DND-41 (cell line): Measurements from ENCODE around the gene MSI2.

Experiments
- EZH2 ChIP-seq: IDR thresholded peaks from 3 replicates; pipeline ENCODE4 v1.6.1; 2012; ENCODE audit warnings: borderline replicate concordance, low read depth, mild to moderate bottlenecking, moderate library complexity, low read length, inconsistent platforms; ENCODE audit not compliant: severe bottlenecking
- TF ChIP-seq, protein P1 (sequence below): IDR thresholded peaks from 2 replicates; pipeline ENCODE4 v1.5.1; 2012; ENCODE audit warnings: borderline replicate concordance, low read length, moderate library complexity, mild to moderate bottlenecking; ENCODE audit not compliant: poor library complexity, severe bottlenecking; ENCODE audit errors: extremely low read depth

DNA sequence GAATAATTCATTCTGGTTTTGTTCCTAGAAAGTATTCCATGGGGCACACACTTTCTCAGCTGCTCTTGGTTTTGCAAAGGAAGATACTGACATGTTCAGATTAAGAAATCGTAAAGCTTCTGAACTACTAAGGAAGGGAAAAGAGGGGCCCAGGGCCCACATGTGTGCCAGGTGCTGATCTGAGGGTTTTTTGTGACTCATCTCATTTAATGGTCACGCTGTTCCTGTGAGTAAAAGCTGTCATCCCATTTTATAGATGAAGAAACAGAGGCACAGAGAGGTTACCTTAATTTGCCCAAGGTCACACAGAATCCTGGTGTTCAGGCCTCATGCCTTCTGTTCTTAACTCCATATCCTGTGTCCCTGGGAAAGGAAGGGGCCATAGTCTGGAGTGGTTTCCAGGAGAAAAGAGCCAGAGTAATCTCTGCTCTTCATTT lies 113.2 kb downstream of the MSI2 start:
- TF ChIP-seq EZH2: no peak
- TF ChIP-seq, protein P1, sequence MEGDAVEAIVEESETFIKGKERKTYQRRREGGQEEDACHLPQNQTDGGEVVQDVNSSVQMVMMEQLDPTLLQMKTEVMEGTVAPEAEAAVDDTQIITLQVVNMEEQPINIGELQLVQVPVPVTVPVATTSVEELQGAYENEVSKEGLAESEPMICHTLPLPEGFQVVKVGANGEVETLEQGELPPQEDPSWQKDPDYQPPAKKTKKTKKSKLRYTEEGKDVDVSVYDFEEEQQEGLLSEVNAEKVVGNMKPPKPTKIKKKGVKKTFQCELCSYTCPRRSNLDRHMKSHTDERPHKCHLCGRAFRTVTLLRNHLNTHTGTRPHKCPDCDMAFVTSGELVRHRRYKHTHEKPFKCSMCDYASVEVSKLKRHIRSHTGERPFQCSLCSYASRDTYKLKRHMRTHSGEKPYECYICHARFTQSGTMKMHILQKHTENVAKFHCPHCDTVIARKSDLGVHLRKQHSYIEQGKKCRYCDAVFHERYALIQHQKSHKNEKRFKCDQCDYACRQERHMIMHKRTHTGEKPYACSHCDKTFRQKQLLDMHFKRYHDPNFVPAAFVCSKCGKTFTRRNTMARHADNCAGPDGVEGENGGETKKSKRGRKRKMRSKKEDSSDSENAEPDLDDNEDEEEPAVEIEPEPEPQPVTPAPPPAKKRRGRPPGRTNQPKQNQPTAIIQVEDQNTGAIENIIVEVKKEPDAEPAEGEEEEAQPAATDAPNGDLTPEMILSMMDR: no peak
